ENCODE measurements around the gene DVL2.
A peak's percentile ranks its signal among the peaks of the same experiment; 100 is the strongest.

The DVL2 gene
- total RNA-seq: 60.5 to 70.4 reads per million in 2 experiments

DNA sequence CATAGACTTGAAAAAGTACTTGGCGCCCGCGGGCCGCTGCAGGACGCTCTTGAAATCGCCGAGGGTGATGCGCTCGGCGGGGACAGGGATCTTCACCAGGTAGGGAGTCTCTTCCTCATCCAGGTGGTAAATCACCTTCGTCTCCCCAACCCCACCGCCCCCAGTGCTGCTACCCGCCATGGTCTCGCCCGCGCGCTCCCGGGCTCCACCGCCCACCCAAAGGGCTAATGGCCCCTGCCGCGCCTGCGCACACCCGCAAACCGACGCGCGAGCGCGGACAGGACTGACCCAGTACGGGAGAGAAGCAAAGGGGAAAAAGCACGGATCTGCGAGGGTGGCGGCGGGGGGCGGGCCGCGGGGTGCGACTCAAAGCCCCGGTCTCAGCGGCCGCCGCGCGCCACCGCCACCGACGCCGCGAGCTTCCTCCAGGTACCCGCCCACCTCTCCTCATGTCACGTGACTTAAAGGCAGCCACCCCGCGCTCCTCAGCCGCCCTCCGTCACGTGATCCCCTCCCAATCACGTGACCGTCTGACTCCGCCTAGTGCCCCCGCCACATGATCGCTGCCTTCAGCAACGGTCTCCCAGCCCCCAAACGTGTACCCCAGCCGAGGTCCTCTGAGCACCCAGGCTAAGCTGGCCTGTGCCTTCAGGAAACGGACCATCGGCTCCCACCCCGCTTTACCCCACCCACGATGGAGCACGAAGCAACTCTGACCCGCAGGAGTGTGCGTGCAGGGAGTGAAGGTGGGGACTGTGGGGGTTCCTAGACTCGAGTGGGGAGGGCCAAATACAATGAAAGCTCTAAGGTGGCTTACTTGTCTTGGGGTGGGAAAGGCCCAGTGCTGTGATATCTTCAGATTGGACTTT, at the start of gene DVL2:
Gene DVL2 (minus strand): TSS at position 435 of the 869 bp plus-strand sequence. CDS start 255 bp downstream, at position 180.
- peak; percentile 93 for DNase-seq (ENCODE audit: low read depth)

DNA sequence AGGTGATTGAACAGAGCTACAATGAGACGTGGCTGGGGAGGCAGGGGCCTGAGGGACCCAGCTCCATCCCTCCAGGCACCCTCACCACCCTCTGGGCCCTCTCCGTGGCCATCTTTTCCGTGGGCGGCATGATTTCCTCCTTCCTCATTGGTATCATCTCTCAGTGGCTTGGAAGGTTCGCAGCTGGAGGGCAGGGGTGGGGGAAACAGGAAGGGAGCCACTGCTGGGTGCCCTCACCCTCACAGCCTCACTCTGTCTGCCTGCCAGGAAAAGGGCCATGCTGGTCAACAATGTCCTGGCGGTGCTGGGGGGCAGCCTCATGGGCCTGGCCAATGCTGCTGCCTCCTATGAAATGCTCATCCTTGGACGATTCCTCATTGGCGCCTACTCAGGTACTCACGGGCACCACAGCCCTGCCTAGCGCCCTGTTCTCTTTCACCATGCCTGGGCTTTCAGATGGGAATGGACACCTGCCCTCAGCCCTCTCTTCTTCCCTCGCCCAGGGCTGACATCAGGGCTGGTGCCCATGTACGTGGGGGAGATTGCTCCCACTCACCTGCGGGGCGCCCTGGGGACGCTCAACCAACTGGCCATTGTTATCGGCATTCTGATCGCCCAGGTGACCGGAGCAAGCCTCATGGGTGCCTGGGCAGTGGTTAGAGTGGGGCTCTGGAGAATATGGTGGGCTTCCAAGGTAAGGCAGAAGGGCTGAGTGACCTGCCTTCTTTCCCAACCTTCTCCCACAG, 49.3 kb upstream of the DVL2 start:
- DNase-seq (ENCODE audit: low read depth): no peak

DNA sequence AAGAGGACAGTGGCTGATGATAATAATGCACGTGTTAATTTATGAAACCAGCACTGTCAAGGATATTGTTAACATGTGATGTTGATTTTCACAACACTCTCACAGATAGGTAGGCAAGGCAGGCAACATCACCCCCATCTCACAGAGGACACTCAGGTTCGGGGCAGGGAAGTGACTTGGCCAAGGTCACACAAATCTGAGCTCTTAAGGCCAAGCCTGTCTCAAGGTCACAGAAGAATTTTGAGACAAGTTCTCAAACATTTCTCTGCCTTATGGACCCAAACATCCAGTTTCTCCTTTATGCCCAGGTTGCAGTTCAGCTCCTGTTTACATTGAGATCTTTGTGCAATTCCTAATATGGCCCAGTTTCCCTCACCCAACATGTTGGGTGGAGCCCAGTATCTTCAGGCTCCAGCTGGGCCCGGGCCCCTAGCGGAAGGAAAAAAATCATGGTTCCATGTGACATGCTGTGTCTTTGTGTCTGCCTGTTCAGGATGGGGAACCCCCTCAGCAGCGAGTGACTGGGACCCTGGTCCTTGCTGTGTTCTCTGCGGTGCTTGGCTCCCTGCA, 48.5 kb upstream of the DVL2 start:
- DNase-seq (ENCODE audit: low read depth): no peak

DNA sequence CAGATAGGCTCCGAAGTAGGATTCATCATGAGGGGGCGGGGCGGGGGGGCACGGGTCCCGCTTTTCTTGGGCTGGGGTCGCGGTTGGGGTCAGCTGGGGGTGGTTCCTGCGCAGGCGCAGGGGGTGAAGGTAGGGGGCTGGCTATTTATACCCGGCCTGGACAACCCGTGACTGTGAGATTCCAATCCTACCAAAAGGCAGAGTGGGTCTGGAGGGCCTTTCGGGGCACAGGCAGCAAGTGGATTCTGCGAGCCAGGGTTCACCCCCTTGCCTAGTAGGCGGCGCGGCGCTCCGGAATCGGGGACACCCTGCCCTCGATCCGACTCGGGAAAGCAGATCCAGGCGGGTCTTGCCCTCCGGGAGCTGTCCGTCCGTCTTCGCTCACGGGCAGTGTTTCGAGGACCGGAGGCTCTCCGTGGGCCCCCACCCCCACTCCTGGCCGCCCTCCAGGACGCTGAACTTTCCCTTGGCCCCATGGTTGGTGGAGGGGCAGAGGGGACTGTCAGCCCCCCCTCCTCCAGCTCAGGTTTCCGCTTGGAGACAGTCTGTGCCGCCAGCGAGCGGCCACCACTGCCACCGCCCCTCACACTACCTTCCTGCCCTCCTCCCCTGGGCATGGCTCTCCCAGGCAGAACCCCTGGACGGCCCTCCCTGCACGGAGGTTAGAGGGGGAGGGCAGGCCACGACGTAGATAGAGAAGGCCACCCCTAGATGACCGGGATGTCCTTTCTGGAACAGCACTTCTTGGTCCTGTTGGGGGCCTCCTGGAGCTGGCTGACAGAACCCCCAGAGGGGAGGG, 47.8 kb upstream of the DVL2 start:
- no peak for DNase-seq (ENCODE audit: low read depth)

DNA sequence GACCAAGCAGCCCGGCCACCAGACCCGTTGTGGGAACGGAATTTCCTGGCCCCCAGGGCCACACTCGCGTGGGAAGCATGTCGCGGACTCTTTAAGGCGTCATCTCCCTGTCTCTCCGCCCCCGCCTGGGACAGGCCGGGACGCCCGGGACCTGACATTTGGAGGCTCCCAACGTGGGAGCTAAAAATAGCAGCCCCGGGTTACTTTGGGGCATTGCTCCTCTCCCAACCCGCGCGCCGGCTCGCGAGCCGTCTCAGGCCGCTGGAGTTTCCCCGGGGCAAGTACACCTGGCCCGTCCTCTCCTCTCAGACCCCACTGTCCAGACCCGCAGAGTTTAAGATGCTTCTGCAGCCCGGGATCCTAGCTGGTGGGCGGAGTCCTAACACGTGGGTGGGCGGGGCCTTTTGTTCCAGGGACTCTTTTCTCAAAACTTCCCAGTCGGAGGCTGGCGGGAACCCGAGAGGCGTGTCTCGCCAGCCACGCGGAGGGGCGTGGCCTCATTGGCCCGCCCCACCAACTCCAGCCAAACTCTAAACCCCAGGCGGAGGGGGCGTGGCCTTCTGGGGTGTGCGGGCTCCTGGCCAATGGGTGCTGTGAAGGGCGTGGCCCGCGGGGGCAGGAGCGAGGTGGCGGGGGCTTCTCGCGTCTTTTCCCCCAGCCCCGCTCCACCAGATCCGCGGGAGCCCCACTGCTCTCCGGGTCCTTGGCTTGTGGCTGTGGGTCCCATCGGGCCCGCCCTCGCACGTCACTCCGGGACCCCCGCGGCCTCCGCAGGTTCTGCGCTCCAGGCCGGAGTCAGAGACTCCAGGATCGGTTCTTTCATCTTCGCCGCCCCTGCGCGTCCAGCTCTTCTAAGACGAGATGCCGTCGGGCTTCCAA, 47.0 kb upstream of the DVL2 start, which contains the start of gene SLC2A4:
Gene SLC2A4 (plus strand): TSS at position 645 of the 879 bp plus-strand sequence. CDS start 217 bp downstream, at position 862.
- DNase-seq (ENCODE audit: low read depth): peak; percentile 66

DNA sequence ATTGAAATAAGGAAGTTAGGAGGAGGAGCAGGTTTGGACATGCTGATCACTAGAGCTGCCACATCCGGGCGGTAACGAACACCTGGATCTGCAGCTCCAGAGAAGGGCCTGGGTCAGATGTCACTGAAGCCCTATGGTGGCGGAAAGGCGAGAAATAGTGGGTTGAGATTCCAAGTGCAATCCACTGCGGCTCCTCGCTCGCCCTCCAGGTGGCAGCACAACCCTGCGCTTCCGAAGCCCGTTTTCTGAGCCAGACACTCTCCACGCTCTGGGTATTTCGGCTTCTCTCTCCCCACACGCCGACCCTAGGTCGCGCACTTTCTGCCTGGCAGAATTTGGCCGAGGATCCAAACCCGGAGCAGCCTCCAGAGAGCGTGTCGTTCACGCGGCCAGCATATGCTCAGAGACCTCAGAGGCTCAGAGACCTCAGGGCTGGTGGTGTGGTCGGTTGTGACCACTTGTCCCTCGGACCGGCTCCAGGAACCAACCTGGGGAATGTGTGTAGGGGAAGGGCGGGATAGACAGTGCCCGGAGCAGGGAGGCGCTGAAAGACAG, 46.3 kb upstream of the DVL2 start:
- peak; percentile 71 for DNase-seq (ENCODE audit: low read depth)

DNA sequence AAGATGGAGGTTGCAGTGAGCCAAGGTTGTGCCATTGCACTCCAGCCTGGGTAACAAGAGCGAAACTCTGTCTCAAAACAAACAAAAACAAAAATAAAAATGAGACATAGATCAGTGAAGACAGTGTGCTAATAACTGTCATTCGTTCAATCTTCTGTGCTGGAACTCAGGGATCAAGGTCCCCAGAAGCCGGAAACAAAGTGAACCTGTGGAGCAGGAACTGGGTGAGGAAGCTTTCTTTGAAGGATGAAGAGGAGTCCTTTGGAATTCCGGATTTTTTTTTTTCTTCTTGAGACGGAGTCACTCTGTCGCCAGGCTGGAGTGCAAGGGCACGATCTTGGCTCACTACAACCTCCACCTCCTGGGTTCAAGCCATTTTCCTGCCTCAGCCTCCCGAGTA, 45.1 kb upstream of the DVL2 start:
- no peak for DNase-seq (ENCODE audit: low read depth)

DNA sequence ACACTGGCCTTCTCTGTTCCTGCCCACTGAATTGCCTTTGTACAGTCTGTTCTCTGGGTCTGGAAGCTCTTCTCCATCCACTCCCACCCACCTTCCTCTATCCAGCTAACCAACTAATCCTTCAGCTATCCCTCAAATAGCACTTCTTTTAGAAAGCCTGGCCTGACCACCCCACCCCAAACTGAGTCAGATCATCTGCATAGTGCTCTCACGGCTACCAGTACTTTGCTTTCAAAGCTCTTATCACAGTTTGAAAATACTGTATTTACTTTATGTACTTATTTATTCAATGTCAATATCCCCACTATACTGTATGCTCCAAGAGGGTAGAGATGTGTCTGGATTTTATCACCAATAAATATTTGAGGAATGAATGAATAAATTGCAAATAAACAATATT, 32.5 kb upstream of the DVL2 start:
- DNase-seq (ENCODE audit: low read depth): no peak

DNA sequence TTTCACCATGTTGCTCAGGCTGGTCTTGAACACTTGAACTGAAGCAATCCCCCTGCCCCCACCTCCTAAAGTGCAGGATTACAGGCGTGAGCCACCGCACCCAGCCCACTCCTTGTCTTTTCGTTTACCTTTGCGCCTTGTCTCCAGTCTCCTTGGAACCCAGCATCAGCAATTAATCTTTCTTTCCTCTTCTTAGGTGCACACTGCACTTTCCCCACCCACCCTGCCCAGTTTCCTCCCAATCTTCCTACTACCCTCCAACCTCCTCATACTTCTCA, 29.4 kb upstream of the DVL2 start:
- DNase-seq (ENCODE audit: low read depth): no peak

DNA sequence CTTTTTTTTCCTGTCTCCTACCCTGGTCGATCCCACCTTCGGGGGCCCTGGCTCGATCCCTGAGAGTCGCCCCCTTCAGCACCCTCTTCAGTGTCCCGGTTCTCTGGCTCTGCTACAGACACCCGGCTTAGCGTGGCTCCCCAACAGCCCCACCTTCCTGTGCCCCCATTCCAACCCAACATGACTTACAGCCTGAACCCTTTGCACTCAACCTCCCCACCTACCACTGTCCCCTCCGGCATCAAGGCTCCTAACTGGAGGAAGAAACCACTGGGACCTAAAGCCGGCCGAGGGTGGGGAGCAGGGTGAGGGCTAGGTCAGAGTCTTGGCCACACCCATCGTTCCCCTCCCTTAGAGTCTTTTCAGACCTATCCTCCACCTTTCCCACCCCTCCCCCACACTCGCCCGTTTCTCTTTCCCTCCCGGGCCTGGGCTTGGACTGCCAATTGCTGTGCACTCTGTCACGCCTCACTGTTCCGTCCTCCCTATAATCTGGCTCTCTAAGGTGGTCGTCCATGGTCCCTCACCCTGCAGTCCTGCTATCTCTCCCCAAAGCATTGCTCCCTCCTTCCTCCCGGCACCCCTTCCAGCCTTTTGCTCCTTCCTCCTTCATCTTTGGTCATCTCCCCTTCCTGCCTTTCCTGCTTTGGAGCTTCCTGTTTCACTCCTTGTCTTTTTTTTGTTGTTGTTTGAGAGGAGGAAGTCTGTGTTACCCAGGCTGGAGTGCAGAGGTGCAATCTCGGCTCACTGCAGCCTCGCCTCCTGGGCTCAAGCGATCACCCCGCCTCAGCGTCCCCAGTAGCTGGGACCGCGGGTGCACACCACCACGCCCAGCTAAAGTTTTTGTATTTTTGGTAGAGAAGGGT, 28.9 kb upstream of the DVL2 start:
- no peak for DNase-seq (ENCODE audit: low read depth)

DNA sequence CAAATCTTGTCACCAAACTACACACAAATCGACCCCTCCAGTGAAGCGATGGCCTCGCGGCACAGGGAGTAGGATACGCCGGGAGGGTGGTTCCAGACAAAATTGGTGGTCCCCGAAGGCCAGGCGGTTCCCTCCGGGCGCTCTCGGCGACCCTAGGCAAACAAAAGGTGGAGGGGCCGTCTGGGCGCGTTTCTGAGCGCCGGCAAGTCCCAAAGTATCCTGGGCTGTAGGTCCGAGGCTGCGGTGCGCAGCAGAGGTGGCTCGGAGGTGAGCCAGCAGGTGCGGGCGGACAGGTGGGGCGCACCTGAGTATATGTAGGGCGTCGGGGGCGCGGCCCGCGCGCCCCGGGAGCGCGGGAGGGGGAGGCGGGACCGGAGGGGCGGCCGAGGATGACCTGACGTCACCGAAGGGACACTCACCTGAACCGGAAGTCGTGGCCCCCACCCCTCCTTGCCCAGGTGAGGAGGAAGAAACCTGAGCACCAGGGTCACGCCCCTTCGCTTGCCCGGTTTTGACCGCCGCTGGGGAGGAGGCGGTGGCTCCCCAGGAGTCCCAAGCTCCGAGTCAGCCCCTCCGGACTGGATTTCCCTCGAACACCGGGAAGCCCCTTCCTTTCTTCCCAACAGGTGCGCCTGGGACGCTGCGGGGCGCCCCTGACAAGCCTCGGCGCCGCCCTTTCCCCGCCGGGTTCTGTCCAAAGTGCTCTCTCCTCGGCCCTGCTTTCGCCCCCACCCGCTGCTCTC, 28.0 kb upstream of the DVL2 start, which contains the start of gene CLDN7:
Gene CLDN7 (minus strand): TSS at position 287 of the 743 bp plus-strand sequence. CDS start 435 bp downstream, outside the sequence.
- DNase-seq (ENCODE audit: low read depth): no peak

DNA sequence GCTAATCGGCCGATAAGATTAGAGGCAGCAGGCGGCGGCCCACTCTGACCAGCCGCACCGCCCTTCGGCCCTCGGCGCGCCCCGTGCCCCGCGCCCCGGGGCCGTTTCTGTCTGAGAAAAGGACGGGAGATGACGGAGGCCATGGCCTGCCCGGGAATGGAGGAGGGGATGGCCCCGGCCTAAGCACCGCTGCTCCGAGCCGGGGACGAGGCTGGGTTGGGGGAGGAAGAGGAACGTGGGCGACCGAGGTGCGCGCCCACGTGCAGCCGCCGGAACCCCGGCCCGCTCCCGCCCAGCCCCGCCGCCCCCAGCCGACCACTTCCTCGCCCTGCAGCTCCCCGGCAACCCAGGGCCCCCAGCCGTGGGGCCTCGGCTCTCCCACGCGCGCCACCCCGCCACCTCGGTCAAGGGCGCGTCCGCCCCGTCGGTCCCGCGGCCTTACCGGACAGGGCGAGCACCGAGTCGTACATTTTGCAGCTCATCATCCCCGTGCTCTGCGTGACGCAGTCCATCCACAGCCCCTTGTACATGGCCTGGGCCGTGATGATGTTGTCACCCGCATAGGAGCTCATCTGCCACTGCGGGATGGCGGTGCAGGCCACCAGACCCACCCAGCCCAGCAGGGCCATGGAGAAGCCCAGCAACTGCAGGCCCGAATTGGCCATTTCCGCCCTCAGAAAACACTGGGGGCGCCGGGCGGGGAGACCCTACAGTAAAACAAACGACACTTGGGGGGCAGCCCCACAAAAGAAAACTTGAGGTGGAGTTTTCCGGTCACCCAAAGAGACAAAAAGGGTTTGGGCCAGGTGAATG, 27.3 kb upstream of the DVL2 start:
- DNase-seq (ENCODE audit: low read depth): no peak

DNA sequence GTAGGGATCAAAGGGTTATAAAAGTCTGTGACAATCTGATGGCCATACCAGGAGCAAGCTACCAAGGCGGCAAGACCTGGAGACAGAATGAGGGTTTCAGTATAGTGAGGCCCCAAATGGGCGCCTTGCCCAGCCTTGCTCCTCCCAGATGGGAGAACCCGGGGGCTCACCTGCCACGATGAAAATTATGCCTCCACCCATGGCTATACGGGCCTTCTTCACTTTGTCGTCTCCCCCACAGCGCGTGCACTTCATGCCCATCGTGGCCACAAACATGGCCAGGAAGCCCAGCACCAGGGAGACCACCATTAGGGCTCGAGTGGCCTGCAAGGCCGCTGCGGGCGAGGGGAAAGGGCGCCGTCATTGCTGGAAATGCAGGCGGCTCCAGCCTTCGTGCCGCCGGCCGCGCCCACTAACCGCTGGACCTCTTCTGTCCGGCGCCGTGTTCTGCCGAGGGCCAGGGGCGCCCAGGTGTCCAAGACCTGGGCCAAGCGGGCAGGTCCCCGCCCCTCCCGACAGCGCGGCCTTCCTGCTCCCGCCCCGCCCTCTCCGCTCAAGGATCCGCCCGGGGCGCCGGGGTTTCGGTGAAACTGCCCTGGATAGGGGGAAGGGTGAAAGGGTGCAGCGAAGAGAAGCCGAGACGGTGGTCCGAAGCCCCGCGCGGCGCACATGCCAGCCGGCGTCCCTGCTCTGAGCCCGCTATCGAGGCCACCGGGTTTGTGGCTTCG, 26.5 kb upstream of the DVL2 start:
- DNase-seq (ENCODE audit: low read depth): no peak

DNA sequence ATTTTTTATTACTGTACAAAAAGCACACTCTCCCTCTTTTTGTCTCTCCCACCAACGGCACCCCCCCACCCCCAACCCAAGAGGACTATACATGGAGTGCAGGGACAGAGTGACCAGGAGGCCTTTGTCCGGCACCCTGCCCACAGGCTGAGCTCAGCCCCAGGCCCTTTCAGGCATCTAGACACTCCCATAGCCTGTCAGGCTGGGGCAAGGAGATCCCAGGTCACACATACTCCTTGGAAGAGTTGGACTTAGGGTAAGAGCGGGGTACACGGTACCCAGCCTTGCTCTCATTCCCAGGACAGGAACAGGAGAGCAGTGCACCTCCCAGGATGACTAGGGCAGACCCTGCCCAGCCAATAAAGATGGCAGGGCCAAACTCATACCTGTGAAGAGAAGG, 25.8 kb upstream of the DVL2 start:
- no peak for DNase-seq (ENCODE audit: low read depth)

DNA sequence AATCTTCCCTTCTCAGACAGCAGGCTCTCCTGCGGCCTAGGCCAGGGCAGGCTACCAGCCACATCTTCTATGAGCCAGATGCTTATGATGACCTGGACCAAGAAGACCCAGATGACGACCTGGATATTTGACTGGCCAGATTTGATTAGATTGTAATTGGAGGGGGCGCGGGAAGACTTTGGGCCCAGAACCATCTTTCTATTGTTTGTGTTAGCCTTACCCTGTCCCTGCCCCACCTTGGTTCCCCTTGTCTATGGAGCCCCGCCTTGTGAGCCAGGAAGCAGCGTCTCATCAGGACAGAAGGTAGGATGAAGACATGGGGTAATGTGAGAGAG, 25.2 kb upstream of the DVL2 start:
- no peak for DNase-seq (ENCODE audit: low read depth)

DNA sequence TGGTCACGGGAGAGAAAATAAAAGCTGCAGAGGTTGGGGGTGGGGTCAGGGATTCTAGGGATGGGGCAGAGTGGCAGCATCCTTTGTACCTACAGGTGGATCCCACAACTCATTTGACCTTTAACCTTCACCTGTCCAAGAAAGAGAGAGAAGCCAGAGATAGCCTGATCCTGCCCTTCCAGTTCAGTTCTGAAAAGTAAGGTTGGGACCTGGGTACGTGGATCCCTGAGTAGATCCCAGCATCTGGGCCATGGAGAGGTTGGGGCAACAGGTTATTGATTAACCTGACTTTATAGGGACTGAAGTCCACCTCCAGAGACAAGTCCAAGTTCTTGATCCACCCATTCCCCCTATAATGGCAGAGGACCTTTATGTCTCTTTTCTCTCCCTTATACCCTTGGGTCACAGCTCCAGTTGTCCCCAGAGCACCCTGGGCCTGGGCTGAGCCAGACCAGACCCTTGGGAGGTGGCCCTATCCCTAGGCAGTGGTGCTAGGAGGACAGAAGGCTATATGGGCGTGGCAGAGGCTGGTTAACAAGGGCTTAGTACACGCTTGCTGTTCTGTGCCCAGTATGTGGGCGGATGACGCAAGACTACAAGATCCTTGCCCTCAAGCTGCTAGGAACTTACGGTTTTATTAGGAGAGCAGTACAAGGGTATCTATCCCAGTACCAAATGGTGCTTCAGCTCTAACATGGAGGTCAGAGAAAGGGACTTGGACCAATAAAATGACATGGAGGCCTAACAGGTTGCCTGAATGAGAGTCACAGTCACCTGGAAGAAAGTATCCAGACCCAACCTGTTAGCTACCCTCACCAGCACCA, 24.6 kb upstream of the DVL2 start:
- no peak for DNase-seq (ENCODE audit: low read depth)
